ENCODE data around the gene HMCN2.

GRCh38 chr9:130346431-130346830 lies 80.9 kb downstream of the HMCN2 start:
- no peak for TF ChIP-seq CTCF (conservative IDR thresholded peaks at IDR 0.05; ENCODE audit: low read length)
- TF ChIP-seq EZH2phosphoT487 (IDR thresholded peaks at IDR 0.05; ENCODE audit: borderline replicate concordance, low read depth, low read length): no peak

All from OCI-LY7 (cell line).